ENCODE results near the gene ETAA1. TPM values are rescaled to one million over a fixed set of nuclear protein-coding genes. Genes with fewer than 3 reads are reported as not detected.

Gene ETAA1
- total RNA-seq, 2 experiments from 2014 or later = 16.6 to 18.1 TPM

GRCh38 chr2:67394734-67395133, 2.4 kb upstream of the ETAA1 start:
- BruUV-seq (replicated peaks) = no TSS peak
- H3K79me2 ChIP-seq (ENCODE audit: insufficient read depth, low read depth, low read length) = peaks cover 21% of the 10 kb centered on the region
- peaks cover 15% of the 10 kb centered on the region for H3K4me1 ChIP-seq (ENCODE audit: insufficient read depth, low read length, poor library complexity, severe bottlenecking)
- ChIA-PET POLR2A (no interaction called here), CTCF (ENCODE audit: unreplicated experiment) (no interaction called here)
- no peak overlapping the region for H3K4me3 ChIP-seq (ENCODE audit: low read depth, low read length, poor library complexity, severe bottlenecking)
- H3K9me2 ChIP-seq (ENCODE audit: insufficient read depth, low read length) = no peaks in the 10 kb centered on the region
- DNase-seq (ENCODE audit: low spot score) = no peak
- no peak overlapping the region for H3K27ac ChIP-seq (ENCODE audit: low read depth, low read length, poor library complexity, severe bottlenecking)
- H3K4me2 ChIP-seq (ENCODE audit: low read length) = no peak overlapping the region
- no peak for TF ChIP-seq EZH2phosphoT487 (IDR thresholded peaks at IDR 0.05; ENCODE audit: borderline replicate concordance, low read depth, low read length)
- TF ChIP-seq, protein P1, sequence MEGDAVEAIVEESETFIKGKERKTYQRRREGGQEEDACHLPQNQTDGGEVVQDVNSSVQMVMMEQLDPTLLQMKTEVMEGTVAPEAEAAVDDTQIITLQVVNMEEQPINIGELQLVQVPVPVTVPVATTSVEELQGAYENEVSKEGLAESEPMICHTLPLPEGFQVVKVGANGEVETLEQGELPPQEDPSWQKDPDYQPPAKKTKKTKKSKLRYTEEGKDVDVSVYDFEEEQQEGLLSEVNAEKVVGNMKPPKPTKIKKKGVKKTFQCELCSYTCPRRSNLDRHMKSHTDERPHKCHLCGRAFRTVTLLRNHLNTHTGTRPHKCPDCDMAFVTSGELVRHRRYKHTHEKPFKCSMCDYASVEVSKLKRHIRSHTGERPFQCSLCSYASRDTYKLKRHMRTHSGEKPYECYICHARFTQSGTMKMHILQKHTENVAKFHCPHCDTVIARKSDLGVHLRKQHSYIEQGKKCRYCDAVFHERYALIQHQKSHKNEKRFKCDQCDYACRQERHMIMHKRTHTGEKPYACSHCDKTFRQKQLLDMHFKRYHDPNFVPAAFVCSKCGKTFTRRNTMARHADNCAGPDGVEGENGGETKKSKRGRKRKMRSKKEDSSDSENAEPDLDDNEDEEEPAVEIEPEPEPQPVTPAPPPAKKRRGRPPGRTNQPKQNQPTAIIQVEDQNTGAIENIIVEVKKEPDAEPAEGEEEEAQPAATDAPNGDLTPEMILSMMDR (conservative IDR thresholded peaks at IDR 0.05; ENCODE audit: low read length) = no peak
- H4K20me1 ChIP-seq (ENCODE audit: insufficient read depth, low read length) = no peaks in the 10 kb centered on the region
- H2AFZ ChIP-seq (ENCODE audit: low read length) = no peak overlapping the region
- no peaks in the 10 kb centered on the region for H3K9me3 ChIP-seq (ENCODE audit: low read length)
- peaks cover 4% of the 10 kb centered on the region; the same call in 1 of the 2 replicates for H3K36me3 ChIP-seq (ENCODE audit: insufficient read depth, low read length)
- intact Hi-C loops (cut with micrococcal nuclease; ENCODE audit: unreplicated experiment) = no loop called here

- CTCF ChIA-PET (ENCODE audit: unreplicated experiment) = no interaction called here
- TF ChIP-seq, protein P1 (conservative IDR thresholded peaks at IDR 0.05; ENCODE audit: low read length) = no peak
- POLR2A ChIA-PET = interaction anchor here (0.7 kb wide), 1 partner anchor 1346 kb away, joined by 3 read pairs; no protein-coding TSS in a partner anchor
- Histone ChIP-seq H3K79me2 (ENCODE audit: insufficient read depth, low read depth, low read length) (peaks cover 38% of the 10 kb centered on the region), H3K36me3 (ENCODE audit: insufficient read depth, low read length) (peaks cover 45% of the 10 kb centered on the region), H3K4me3 (ENCODE audit: low read depth, low read length, poor library complexity, severe bottlenecking) (no peak overlapping the region), H3K27ac (ENCODE audit: low read depth, low read length, poor library complexity, severe bottlenecking) (no peak overlapping the region), H3K9me2 (ENCODE audit: insufficient read depth, low read length) (no peaks in the 10 kb centered on the region), H3K4me2 (ENCODE audit: low read length) (peak overlapping the region; percentile 76), H4K20me1 (ENCODE audit: insufficient read depth, low read length) (no peaks in the 10 kb centered on the region; the same call in 1 of the 2 replicates), H2AFZ (ENCODE audit: low read length) (no peak overlapping the region), H3K4me1 (ENCODE audit: insufficient read depth, low read length, poor library complexity, severe bottlenecking) (peaks cover 24% of the 10 kb centered on the region), H3K9me3 (ENCODE audit: low read length) (no peaks in the 10 kb centered on the region)
- no peak for DNase-seq (ENCODE audit: low spot score)
- BruUV-seq (replicated peaks) = no TSS peak
- intact Hi-C loops (cut with micrococcal nuclease; ENCODE audit: unreplicated experiment) = loop anchor here (2.0 kb wide), 1 partner anchor 964 kb away; the partner anchor contains the start of gene MEIS1
These were observed 2.0 kb downstream of the ETAA1 start for GRCh38 chr2:67399144-67399543.

GRCh38 chr2:67399831-67400489, 2.8 kb downstream of the ETAA1 start:
- Histone ChIP-seq H3K9me3 (ENCODE audit: low read length) (no peaks in the 10 kb centered on the region), H3K4me2 (ENCODE audit: low read length) (peak overlapping the region; percentile 16), H3K27ac (ENCODE audit: low read depth, low read length, poor library complexity, severe bottlenecking) (no peak overlapping the region), H3K9me2 (ENCODE audit: insufficient read depth, low read length) (no peaks in the 10 kb centered on the region), H3K4me3 (ENCODE audit: low read depth, low read length, poor library complexity, severe bottlenecking) (no peak overlapping the region), H3K36me3 (ENCODE audit: insufficient read depth, low read length) (peaks cover 54% of the 10 kb centered on the region), H3K4me1 (ENCODE audit: insufficient read depth, low read length, poor library complexity, severe bottlenecking) (peaks cover 24% of the 10 kb centered on the region), H3K79me2 (ENCODE audit: insufficient read depth, low read depth, low read length) (peaks cover 38% of the 10 kb centered on the region), H2AFZ (ENCODE audit: low read length) (no peak overlapping the region), H4K20me1 (ENCODE audit: insufficient read depth, low read length) (no peaks in the 10 kb centered on the region; the same call in 1 of the 2 replicates)
- no TSS peak for BruUV-seq (replicated peaks)
- intact Hi-C loops (cut with micrococcal nuclease; ENCODE audit: unreplicated experiment) = loop anchor here (2.0 kb wide), 1 partner anchor 965 kb away; the partner anchor contains the start of gene MEIS1
- no peak for DNase-seq (ENCODE audit: low spot score)
- TF ChIP-seq, protein P1 (conservative IDR thresholded peaks at IDR 0.05; ENCODE audit: low read length) = no peak
- TF ChIP-seq EZH2phosphoT487 (IDR thresholded peaks at IDR 0.05; ENCODE audit: borderline replicate concordance, low read depth, low read length) = no peak
- ChIA-PET POLR2A (no interaction called here), CTCF (ENCODE audit: unreplicated experiment) (no interaction called here)
